SK-MEL-5 (cell line): Measurements from ENCODE around the gene NDUFS3. TPM values are rescaled to one million over a fixed set of nuclear protein-coding genes. Genes with fewer than 3 reads are reported as not detected.
"Not testable (repeated sequence)": the region's sequence is repeated elsewhere in the genome, so short reads cannot be mapped to it uniquely, and the experiment has no call there.

ENCODE experiments used
- DNase-seq: peaks from one replicate; pipeline ENCODE4 v3.0.0-alpha.2; 2016; ENCODE audit warnings: low read depth, low spot score
- in situ Hi-C: cut with HindIII; loops from 2 replicates; pipeline ENCODE4 v1.10.0; 2016; ENCODE audit warnings: low sequenced_read_pairs, high pct_unique_total_duplicates, low pct_unique_long_range_greater_than_20kb
- polyA plus RNA-seq, 2 experiments: library from polyadenylated mRNA; depleted of rRNA; stranded (reverse); fragments of >200 nt; gene quantifications; 2 replicates each; pipeline ENCODE4 v1.2.3, GENCODE V29; 2015
- total RNA-seq: library from RNA; depleted of rRNA; stranded (reverse); fragments of >200 nt; shearing (Covaris generic); gene quantifications from 2 replicates; pipeline ENCODE4 v1.2.3, GENCODE V29; 2014; rRNA removed

NDUFS3 gene
- 134 and 156 TPM in 2 replicates for total RNA-seq
- 156 and 192 TPM in 2 replicates for polyA plus RNA-seq (2015; cell fraction: cytosol; rRNA removed)
- 197 and 275 TPM in 2 replicates for polyA plus RNA-seq (2015; cell fraction: nucleus; rRNA removed)

- DNase-seq, result peak; percentile 86
- in situ Hi-C loops, result no loop called here
Observed at GRCh38 chr11:47578524-47579494, at the start of gene NDUFS3, which contains the start of gene KBTBD4. NDUFS3 (plus strand) TSS chr11:47579074; CDS start chr11:47579092, 18 bp downstream. KBTBD4 (minus strand) TSS chr11:47578970; CDS start chr11:47578951, 19 bp downstream.

GRCh38 chr11:47529951-47530350 is 48.9 kb upstream of the NDUFS3 start:
- in situ Hi-C loops, result no loop called here

GRCh38 chr11:47530721-47531120 is 48.2 kb upstream of the NDUFS3 start:
- in situ Hi-C loops, DNase-seq: not testable (repeated sequence)

More at GRCh38 chr11:47529951-47530350, 48.9 kb upstream of the NDUFS3 start:
- no peak for DNase-seq

- DNase-seq, result no peak
- in situ Hi-C loops, result no loop called here
Observed at GRCh38 chr11:47531666-47532065, 47.2 kb upstream of the NDUFS3 start.

- in situ Hi-C loops, result no loop called here
- no peak for DNase-seq
Observed at GRCh38 chr11:47532597-47533213, 46.2 kb upstream of the NDUFS3 start.

- in situ Hi-C loops, result no loop called here
- no peak for DNase-seq
Observed at GRCh38 chr11:47533690-47534151, 45.2 kb upstream of the NDUFS3 start.

GRCh38 chr11:47534704-47535251 is 44.1 kb upstream of the NDUFS3 start:
- in situ Hi-C loops, result no loop called here
- DNase-seq, result no peak

- in situ Hi-C loops, result no loop called here
Observed at GRCh38 chr11:47536915-47537314, 42.0 kb upstream of the NDUFS3 start.

GRCh38 chr11:47538741-47539565 is 39.9 kb upstream of the NDUFS3 start:
- DNase-seq, result no peak
- in situ Hi-C loops, result no loop called here

More at GRCh38 chr11:47536915-47537314, 42.0 kb upstream of the NDUFS3 start:
- DNase-seq, result no peak

- DNase-seq, result no peak
- in situ Hi-C loops, result no loop called here
Observed at GRCh38 chr11:47539681-47540039, 39.2 kb upstream of the NDUFS3 start.

GRCh38 chr11:47541070-47541469 is 37.8 kb upstream of the NDUFS3 start:
- in situ Hi-C loops, result no loop called here
- no peak for DNase-seq

- in situ Hi-C loops, result no loop called here
- no peak for DNase-seq
Observed at GRCh38 chr11:47545298-47545697, 33.6 kb upstream of the NDUFS3 start.

- in situ Hi-C loops, DNase-seq: not testable (repeated sequence)
Observed at GRCh38 chr11:47546274-47546673, 32.6 kb upstream of the NDUFS3 start.

GRCh38 chr11:47550288-47551047 is 28.4 kb upstream of the NDUFS3 start:
- DNase-seq, result no peak
- in situ Hi-C loops, result no loop called here

- peak; percentile 67 for DNase-seq
Observed at GRCh38 chr11:47551086-47551485, 27.8 kb upstream of the NDUFS3 start.

GRCh38 chr11:47552056-47552565 is 26.8 kb upstream of the NDUFS3 start:
- in situ Hi-C loops, result no loop called here
- DNase-seq, result peak; percentile 37

More at GRCh38 chr11:47551086-47551485, 27.8 kb upstream of the NDUFS3 start:
- in situ Hi-C loops, result no loop called here
